NT2/D1 (cell line): ENCODE results near the gene TEX14.

Experiments
- SUZ12 ChIP-seq: IDR thresholded peaks from 2 replicates; pipeline ENCODE4 v1.6.1; 2011; ENCODE audit not compliant: insufficient read length, insufficient read depth; ENCODE audit errors: extremely low read depth
- YY1 ChIP-seq: IDR thresholded peaks from 2 replicates; pipeline ENCODE4 v1.6.1; 2011; ENCODE audit not compliant: insufficient read length, insufficient read depth
- ZNF274 ChIP-seq: IDR thresholded peaks from 2 replicates; pipeline ENCODE4 v1.6.1; 2011; ENCODE audit warnings: mild to moderate bottlenecking, low read depth, low read length

DNA sequence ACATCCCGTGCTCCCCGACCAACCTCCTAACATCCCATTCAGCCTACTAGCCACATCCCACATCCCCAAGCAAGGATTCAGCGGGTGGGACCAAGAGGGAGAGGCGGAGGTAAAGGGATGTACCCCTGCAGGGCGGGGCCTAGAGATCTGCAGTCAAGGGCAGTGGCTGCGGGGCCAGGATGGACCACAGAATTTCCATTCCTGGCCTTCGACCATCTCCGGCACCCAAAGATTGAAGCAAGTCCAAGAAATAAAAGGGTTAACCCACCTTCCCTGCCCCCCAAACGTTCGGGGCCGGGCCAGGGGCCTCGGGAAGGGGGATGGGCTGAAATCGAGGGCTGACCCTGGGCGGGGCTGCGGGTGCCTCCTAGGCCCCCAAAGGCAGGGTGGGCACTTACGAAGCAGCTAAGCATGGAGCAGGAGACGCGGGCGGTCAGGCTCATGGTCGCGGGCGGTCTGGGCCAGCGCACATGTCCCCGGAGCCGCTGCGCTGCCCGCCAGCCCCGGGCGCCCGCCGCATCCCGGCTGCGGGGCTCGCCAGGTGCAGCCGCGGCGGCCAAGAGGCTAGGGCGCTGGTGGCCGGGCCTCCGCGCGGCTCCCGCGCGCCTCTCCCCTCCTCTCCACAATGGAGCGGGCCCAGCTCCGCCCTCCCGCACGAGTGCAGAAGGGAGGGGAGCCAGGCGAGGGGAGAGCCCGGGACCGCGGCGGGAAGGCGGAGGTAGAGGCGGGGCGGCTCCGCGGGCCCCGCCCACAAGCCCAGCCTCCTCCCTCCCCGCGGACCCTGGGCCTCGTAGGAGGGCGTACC lies 177.7 kb downstream of the TEX14 start, which contains the start of gene MTMR4:
- TF ChIP-seq ZNF274, result no peak
- TF ChIP-seq YY1, result no peak
- TF ChIP-seq SUZ12, result no peak
